A549 treated with RU486 at 1 μM for 4 hours (cell line): ENCODE results near the gene EEF1A1. TPM values are rescaled to one million over a fixed set of nuclear protein-coding genes. Genes with fewer than 3 reads are reported as not detected.

Source experiments
- total RNA-seq: library from RNA; stranded (reverse); fragments of 200-300 nt; extraction: Qiagen RNA extraction; gene quantifications from 5 replicates; pipeline ENCODE4 v1.2.3, GENCODE V29; 2022; ENCODE audit warnings: low read depth

The EEF1A1 gene
- 7,070 to 9,476 TPM (median 7,700 TPM) in 5 replicates for total RNA-seq

DNA sequence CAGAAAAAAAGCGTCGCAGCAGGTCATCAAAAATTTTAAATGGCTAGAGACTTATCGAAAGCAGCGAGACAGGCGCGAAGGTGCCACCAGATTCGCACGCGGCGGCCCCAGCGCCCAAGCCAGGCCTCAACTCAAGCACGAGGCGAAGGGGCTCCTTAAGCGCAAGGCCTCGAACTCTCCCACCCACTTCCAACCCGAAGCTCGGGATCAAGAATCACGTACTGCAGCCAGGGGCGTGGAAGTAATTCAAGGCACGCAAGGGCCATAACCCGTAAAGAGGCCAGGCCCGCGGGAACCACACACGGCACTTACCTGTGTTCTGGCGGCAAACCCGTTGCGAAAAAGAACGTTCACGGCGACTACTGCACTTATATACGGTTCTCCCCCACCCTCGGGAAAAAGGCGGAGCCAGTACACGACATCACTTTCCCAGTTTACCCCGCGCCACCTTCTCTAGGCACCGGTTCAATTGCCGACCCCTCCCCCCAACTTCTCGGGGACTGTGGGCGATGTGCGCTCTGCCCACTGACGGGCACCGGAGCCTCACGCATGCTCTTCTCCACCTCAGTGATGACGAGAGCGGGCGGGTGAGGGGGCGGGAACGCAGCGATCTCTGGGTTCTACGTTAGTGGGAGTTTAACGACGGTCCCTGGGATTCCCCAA, at the start of gene EEF1A1:
Gene EEF1A1, minus strand, starts transcription at position 345 of the 663 bp plus-strand sequence. CDS start 1,006 bp downstream, outside the sequence.

Other genes starting within 250 kb of the EEF1A1 start
- not detected in 5 replicates for gene DPPA5, start 166.8 kb downstream of the EEF1A1 start, total RNA-seq
- not detected in 5 replicates for gene KHDC3L, start 158.4 kb downstream of the EEF1A1 start, total RNA-seq
- not detected in 5 replicates for gene OOEP, start 151.1 kb downstream of the EEF1A1 start, total RNA-seq
- gene DDX43, start 126.2 kb downstream of the EEF1A1 start, total RNA-seq, result not detected in 5 replicates
- gene CGAS, start 68.7 kb downstream of the EEF1A1 start, total RNA-seq, result 4.8 to 5.6 TPM (median 5.2 TPM) in 5 replicates
- gene MTO1, start 59.3 kb downstream of the EEF1A1 start, total RNA-seq, result 9.8 to 12.1 TPM (median 10.8 TPM) in 5 replicates
- gene SLC17A5, start 133.0 kb upstream of the EEF1A1 start, total RNA-seq, result 6.6 to 11.1 TPM (median 10.3 TPM) in 5 replicates
- gene CD109, start 175.2 kb upstream of the EEF1A1 start, total RNA-seq, result 14.9 to 37.7 TPM (median 34.4 TPM) in 5 replicates